ENCODE data around the gene VPS4B. TPM values are rescaled to one million over a fixed set of nuclear protein-coding genes. Genes with fewer than 3 reads are reported as not detected.

VPS4B gene
- polyA plus RNA-seq, 1 donor, result 62.1 TPM

DNA sequence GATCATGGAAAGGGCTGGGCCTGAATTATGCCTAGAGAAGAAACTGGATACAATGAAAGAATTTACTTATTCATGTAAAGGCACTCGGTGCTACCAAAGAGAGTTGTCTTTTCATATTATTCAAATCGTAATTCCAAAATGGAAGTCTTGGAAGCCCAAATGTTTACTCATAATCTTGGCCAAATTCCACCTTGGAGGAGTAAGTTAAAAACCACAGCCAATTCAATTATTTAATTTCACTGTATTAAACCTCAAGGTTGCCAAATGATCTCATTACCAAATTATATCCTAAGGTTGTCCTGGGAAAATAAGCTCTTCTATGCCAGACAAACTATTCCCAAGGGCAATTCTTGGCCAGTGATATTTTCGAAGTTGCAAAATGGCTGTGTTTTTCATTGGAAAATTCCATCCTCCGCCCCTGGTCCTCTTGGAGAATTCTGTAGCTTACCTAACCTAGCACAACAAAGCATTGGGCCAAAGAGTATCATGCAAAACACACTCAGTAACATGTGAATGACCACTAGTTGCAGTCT, 11.1 kb upstream of the VPS4B start:
- DNase-seq, result no peak

- DNase-seq, result no peak
Measured at GRCh38 chr18:63431180-63431579, 8.9 kb upstream of the VPS4B start.

- no peak for DNase-seq
Measured at GRCh38 chr18:63430526-63430925, 8.2 kb upstream of the VPS4B start.

- DNase-seq, result no peak
Measured at GRCh38 chr18:63427558-63427957, 5.3 kb upstream of the VPS4B start.

DNA sequence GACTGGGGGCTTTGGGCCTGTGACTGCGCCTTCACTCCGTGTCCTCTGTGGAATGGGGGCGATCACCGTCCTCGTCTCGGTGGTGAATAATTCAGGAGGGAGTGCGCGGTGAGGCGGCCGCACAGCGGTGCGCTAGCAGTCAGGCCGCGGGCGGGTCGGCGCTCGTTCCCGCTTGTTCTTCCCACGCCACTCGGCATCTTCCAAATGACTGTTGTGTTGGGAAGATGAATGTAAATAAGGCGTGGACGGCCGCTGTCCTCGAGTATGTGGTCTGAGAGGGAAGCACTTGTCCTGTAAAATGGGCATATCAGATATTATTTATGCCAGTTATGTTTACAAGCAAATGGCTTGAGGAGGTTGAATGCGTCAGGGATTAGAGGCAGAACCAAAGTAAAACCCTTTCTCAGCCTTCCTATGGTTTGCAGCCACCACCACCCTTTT, 608 bp upstream of the VPS4B start:
- DNase-seq, result no peak

DNA sequence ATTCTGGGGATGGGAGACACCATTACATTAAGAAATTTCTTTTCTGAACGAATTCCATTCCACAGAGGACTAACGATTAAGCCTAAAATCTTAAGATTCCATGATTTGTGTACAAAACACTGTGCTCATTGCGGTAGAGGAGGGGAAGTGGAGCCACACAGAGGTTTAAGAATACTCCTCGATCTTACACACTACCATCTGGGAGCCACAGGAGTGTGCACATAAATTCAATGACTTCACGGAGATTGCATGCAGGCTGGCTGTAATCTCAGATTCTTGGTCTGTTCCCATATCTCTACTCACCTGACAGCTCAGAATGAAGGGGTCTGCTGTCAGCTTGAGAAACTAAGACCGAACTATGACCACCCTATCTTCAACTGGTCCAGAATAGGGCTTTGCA, 762 bp downstream of the VPS4B start:
- DNase-seq, result no peak

- no peak for DNase-seq
Measured at GRCh38 chr18:63412953-63413352, 9.3 kb downstream of the VPS4B start.

DNA sequence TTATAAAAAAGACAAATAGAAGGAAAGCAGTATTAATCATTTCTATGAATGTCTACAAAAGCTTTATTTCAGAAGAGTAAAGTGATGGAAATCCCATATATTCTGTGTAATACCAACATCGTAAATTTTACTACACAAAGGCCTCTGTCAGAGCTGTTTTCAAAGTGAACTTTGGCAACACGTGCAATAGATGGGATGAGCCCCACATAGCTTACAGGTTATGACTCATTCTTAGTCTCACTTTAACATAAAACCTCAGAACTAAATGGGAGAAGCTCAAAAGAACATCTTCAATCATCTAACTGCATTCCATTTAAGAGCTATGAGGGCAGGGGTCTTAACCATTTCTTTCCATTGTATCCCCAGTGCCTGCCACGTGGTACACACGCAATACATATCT, 11.5 kb downstream of the VPS4B start:
- DNase-seq, result no peak

DNA sequence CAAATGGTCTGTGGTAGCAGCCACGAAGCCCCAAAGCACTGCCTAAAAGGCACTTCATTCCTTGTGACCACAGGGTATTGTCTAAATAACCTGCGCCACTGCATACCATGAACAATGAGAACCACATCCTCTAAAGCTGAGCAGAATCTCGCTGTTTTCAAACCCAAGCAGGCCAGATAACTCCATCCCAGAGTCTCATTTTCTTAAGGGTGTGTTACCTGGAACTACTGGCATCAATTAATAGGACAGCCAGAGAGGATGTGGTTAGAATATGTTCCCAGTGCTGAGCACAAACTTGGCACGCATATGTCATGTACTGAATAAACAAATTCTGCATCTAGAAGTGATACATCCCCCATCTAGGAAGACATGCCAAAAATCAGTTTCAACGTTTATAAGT, 13.0 kb downstream of the VPS4B start:
- no peak for DNase-seq

DNA sequence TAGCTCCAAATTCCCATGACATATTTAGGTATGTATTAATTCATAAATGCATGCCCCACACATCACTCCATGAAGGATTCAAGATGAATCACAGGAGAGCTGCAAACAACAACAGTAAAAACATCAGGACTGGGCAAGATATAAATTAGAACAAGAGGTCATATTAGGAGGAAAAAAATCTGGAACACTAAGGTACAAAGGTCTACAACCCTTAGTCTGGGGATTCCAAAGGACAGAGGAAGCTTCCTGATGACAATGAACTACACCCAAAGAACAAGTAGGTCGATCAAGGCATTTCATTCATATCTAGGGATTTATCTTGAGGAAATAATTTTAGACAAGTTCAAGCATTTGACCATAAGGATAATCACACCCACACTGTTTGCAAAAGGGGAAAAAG, 14.5 kb downstream of the VPS4B start:
- DNase-seq, result no peak

DNA sequence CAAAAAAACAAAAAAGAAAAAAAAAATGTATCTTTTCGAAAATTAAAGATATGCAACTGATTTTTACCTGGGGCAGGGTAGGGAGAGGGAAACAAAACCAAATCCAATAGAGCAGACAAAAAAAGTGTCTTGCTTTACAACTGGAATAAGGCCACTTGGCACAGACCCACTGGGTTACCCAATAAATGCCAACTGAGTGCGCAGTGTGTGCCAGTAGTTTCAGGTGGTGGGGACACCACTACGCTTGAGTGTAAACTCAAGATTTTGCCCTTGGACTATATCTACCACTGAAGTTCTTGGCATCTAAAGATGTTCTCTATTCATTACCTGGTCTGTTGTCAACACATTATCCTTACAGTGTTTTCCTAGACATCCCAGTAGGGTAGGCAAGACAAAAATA, 16.3 kb downstream of the VPS4B start:
- DNase-seq, result no peak

GRCh38 chr18:63402246-63403162, 19.8 kb downstream of the VPS4B start:
- DNase-seq, result no peak

DNA sequence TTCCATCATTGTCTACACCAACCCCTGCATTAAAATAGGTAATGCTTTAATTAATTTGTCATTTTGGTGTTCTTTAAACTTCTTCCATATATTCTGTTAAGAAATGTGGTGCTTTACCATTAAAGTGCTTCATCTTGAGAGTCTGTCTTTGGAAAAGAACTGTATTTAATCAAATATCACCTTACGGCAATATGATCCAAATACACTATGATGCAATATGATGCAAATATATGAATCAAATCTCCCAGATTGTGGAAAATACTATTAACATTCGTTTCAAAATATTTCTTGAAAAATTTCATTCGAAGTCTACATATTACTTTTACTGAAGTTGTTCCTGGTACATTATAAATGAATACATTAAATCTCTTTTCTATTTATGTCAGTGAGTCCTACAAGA, 23.0 kb downstream of the VPS4B start:
- no peak for DNase-seq

DNA sequence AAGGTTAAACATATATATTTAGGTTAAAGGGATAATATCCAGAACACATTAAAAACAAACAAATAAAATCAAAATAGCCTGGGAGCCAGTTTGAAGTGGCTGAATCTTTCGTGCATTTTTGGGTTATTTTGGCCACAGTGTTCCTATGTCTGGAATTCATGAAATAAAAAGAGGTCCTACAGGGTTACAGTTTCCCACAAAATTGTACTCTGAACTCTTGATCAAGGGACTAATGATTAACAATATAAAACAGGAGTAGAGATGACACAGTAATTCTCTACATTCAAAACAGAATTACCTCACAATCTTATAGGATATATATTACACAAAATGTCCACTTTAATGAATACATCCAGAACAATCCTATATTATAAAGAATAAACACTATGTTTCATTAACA, 24.9 kb downstream of the VPS4B start:
- no peak for DNase-seq

DNA sequence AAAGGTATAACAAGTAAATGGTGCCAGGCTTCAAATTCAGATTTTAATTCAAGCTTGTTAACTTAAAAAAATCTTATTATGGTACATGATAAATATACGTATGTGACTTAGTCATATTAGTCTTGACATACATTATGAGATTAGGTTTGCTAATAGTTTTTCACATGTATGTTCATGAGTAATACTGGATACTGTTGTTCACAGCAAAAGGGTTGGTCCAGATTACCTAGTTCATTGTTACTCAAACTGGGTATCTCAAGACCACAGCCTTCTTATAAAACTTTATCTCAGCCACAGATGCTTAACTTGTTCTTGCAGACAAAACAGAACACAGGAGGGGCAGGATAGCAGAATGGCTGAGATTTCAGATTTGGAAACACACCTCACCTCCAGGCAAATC, 26.8 kb downstream of the VPS4B start:
- no peak for DNase-seq

DNA sequence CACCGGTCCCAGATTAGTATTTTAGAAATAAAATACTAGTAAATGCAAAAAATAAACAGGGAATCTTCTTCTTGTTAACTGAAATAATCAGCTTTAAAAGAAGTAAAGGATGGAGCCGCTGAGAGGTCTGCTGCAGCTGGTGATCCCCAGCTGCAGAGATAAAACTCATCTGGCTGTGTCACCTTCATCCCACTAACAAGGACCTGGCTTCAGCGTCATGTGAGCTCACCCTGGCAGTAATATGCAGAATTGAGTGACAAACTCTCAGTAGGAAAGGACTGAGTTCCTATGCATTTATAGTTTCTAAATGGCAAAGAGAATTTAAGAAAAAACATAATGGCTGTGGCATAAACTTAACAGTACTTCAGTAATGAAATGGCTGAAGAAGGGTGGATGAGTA, 27.3 kb downstream of the VPS4B start:
- no peak for DNase-seq

- no peak for DNase-seq
Measured at GRCh38 chr18:63387861-63388260, 34.4 kb downstream of the VPS4B start.

DNA sequence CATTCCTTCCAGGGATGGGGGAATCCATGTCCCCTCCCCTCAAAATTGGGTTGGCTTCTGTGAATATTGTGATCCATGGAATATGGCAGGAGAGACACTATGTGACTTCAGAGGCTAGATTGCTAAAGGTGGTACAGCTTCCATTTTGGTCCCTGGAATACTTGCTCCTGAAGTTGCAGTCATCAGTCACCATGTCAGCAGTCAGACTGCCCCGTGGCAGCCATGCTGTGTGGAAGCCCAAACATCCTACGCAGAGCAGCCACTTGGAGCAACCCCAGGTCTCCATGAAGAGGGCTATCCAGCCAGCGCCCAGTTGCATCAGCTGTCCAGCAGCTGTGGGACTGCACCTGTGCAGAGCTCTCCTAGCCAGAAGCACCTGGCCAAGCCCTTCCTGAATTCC, 39.4 kb downstream of the VPS4B start:
- DNase-seq, result no peak

DNA sequence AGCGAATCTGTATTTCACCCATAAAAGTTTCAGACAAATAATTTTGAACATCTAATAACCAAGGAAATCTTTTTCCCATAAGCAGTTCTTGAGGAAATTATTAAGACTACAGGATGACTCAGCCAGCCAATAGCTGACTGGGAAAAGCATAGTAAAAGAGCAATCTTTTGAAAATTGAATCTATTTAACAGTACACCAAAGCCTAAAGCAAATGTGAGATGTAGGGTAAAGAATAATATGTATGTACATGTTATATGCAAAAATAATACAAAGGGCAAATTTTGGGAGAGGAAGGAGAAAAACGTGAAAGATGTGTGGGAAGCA, 42.7 kb downstream of the VPS4B start:
- no peak for DNase-seq

DNA sequence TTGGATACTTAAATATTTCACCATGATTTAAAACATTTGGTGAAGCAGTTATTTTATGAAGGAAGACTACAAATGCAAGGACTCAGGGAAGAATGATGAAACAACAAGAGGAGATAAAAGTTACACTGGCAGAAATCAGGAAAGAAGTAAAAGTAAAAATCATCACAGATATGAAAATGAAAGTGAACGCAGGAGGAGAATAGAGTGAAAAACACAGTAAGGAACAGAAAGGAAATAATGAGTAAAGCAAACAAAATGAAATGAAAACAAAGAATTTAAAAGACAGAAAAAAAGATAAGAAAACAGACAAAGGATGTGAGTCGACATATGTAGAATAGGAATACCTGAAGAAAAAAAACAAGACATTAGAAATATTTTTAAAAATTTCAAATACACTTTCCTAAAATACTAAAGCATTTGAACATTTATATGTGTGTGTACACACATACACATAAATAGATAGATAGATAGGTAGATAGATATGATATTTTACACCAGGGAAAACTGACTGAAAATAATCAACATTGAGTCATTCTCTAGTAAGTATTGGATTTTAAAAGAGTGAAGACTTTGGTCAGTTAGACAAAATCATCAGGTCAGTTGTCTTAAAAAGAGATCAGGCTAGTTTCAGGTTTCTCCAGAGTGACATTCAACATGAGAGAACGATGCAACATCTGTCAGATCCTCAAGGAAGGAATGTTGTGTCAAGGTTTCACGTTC, 43.2 kb downstream of the VPS4B start:
- no peak for DNase-seq

DNA sequence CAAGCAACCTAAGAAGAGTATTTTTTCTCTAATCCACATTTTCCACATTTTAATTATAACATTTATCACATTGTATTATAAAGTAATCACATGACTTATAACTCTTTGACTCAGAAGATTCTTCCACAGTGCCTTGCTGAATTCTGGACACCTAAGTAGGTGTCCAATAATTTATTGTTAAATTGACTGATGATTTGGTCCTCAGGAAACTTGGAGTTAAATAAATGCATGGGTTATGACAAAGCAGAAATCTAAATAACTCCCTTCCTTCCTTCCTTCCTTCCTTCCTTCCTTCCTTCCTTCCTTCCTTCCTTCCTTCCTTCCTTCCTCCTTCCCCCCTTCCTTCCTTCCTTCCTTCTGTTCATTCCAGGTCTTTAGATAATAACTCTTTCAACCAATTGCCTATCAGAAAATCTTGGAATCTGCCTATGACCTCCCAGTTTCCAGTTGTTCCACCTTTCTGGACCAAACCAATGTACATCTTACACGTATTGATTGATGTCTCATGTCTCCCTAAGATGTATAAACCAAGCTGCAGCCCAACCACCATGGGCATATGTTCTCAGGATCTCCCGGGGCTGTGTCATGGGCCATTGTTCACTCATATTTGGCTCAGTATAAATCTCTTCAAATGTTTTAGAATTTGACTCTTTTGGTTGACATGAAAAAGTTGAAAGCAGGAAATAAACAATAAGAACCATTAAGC, 44.8 kb downstream of the VPS4B start:
- no peak for DNase-seq

DNA sequence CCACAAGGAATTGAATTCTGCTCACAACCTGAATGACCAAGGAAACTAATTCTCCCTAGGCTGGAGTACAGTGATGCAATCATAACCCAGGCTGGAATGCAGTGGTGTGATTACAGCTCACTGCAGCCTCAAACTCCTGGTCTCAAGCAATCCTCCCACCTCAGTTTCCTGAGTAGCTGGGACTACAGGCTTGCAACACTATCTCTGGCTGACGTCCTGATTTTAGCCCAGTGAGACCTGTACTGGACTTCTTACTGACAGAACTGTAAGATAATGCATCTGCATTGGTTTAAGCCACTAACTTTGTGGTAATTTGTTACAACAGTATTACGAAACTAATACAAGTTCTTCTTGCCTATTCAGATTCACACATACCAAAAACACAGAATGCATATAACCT, 45.7 kb downstream of the VPS4B start:
- DNase-seq, result no peak

DNA sequence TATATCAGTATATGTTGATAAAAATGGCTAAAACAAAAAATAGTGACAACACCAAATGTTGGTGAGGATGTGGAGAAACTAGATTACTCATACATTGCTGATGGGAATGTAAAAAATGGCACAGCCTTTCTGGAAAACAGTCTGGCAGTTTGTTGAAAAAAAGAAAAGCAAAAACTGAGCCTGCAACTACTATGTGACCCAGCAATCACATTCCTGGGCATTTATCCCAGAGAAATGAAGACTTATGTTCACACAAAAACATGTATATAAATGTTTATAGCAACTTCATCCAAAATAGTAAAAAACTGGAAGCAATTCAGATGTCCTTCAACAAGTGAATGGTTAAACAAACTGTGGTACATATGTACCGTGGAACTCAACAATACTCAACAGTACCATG, 47.7 kb downstream of the VPS4B start:
- DNase-seq, result no peak
